ENCODE data around the gene PPP1R3C. TPM values are rescaled to one million over a fixed set of nuclear protein-coding genes. Genes with fewer than 3 reads are reported as not detected.

PPP1R3C gene
- total RNA-seq, 1 donor from 2014 or later: 15.7 TPM

DNA sequence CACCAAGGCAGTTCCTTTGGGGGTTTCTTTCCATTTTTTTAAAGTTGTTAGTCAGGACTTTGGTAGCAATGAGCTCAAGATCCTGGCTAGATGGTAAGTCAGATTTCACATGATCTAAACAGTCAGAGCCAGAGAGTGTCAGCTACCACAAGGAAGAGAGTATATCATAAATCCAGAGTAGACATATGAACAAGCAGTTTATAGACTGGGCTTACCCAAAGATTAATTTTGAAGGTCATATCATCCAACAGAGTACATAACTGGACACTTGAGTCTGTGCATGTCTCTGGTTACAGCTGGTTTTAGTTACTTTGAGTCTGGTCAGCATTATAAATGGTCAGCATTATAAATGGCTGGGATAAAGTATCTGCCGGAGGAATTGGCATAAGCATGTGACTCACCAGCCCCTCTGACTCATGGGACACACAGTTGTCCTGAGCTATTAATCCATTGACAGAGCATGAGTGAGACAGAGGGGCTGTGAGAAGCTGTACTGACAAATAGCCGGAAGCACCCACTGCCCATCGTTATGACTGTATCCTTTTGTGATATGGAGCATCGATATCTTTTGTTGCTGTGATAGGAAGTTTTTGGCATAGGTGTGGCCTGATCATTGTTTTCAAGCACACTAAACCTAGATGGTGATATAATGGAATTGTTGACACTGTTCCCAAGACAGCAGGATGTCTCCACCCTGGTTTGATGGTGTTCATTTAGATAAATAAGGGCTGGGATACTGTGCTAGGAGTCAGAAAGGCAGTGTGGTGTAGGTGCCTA is 19.3 kb downstream of the PPP1R3C start:
- no peaks in the 10 kb centered on the region for H3K27me3 Mint-ChIP-seq (ENCODE audit: unreplicated experiment)
- H3K9me3 Mint-ChIP-seq (ENCODE audit: unreplicated experiment): peaks cover 10% of the 10 kb centered on the region
- peak overlapping the region; percentile 97 for H3K27ac Mint-ChIP-seq (ENCODE audit: unreplicated experiment)
- H3K4me1 Mint-ChIP-seq (ENCODE audit: unreplicated experiment): peaks cover 46% of the 10 kb centered on the region
- TF ChIP-seq CTCF (IDR thresholded peaks at IDR 0.05): no peak
- H3K4me3 Mint-ChIP-seq (ENCODE audit: unreplicated experiment): no peak overlapping the region
- no peaks in the 10 kb centered on the region for H3K36me3 Mint-ChIP-seq (ENCODE audit: unreplicated experiment)
- DNase-seq (ENCODE audit: extremely low spot score, unreplicated experiment): no peak

DNA sequence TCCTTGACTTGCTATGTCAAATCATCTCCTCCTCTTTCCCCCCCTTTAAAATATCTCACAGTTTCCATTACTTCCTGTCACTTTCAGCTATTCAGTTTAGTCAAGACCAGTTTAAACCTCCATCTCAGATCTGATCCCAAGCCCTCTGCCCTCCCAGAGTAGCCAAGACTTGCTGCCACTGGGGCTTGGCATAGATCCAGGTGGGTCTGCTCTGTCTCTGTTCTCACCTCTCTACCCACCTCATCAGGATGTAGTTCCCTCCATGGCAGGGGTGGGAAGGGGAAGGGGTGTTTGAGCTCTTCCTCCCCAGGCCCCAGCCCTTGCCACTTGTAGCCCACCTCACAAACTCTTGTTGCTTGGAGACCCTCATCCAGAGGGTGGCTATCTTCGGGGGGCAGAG is 22.0 kb downstream of the PPP1R3C start:
- DNase-seq (ENCODE audit: extremely low spot score, unreplicated experiment): no peak
- Mint-ChIP-seq H3K36me3 (ENCODE audit: unreplicated experiment) (no peaks in the 10 kb centered on the region), H3K9me3 (ENCODE audit: unreplicated experiment) (peaks cover 12% of the 10 kb centered on the region), H3K4me3 (ENCODE audit: unreplicated experiment) (no peak overlapping the region), H3K27me3 (ENCODE audit: unreplicated experiment) (no peaks in the 10 kb centered on the region), H3K4me1 (ENCODE audit: unreplicated experiment) (peaks cover 28% of the 10 kb centered on the region), H3K27ac (ENCODE audit: unreplicated experiment) (no peak overlapping the region)
- TF ChIP-seq CTCF (IDR thresholded peaks at IDR 0.05): no peak

- DNase-seq (ENCODE audit: extremely low spot score, unreplicated experiment): no peak
- H3K4me3 Mint-ChIP-seq (ENCODE audit: unreplicated experiment): no peak overlapping the region
- H3K27ac Mint-ChIP-seq (ENCODE audit: unreplicated experiment): no peak overlapping the region
- peaks cover 8% of the 10 kb centered on the region for H3K9me3 Mint-ChIP-seq (ENCODE audit: unreplicated experiment)
- H3K36me3 Mint-ChIP-seq (ENCODE audit: unreplicated experiment): no peaks in the 10 kb centered on the region
- no peak for TF ChIP-seq CTCF (IDR thresholded peaks at IDR 0.05)
- peaks cover 29% of the 10 kb centered on the region for H3K4me1 Mint-ChIP-seq (ENCODE audit: unreplicated experiment)
- no peaks in the 10 kb centered on the region for H3K27me3 Mint-ChIP-seq (ENCODE audit: unreplicated experiment)
These were observed 22.4 kb downstream of the PPP1R3C start for GRCh38 chr10:91610444-91610843.

GRCh38 chr10:91607646-91608403 is 25.0 kb downstream of the PPP1R3C start:
- Mint-ChIP-seq H3K4me1 (ENCODE audit: unreplicated experiment) (peaks cover 37% of the 10 kb centered on the region), H3K27ac (ENCODE audit: unreplicated experiment) (no peak overlapping the region), H3K4me3 (ENCODE audit: unreplicated experiment) (no peak overlapping the region), H3K36me3 (ENCODE audit: unreplicated experiment) (no peaks in the 10 kb centered on the region), H3K27me3 (ENCODE audit: unreplicated experiment) (no peaks in the 10 kb centered on the region), H3K9me3 (ENCODE audit: unreplicated experiment) (peaks cover 6% of the 10 kb centered on the region)
- TF ChIP-seq CTCF (IDR thresholded peaks at IDR 0.05): no peak
- DNase-seq (ENCODE audit: extremely low spot score, unreplicated experiment): no peak

GRCh38 chr10:91605968-91606367 is 26.9 kb downstream of the PPP1R3C start:
- no peak for DNase-seq (ENCODE audit: extremely low spot score, unreplicated experiment)
- Mint-ChIP-seq H3K4me3 (ENCODE audit: unreplicated experiment) (no peak overlapping the region), H3K36me3 (ENCODE audit: unreplicated experiment) (no peaks in the 10 kb centered on the region), H3K9me3 (ENCODE audit: unreplicated experiment) (peaks cover 6% of the 10 kb centered on the region), H3K27ac (ENCODE audit: unreplicated experiment) (peak overlapping the region; percentile 90), H3K27me3 (ENCODE audit: unreplicated experiment) (no peaks in the 10 kb centered on the region), H3K4me1 (ENCODE audit: unreplicated experiment) (peaks cover 40% of the 10 kb centered on the region)
- no peak for TF ChIP-seq CTCF (IDR thresholded peaks at IDR 0.05)
